B cell (primary cell): Measurements from ENCODE around the gene GNB2.

ENCODE experiments used
- EZH2 ChIP-seq: IDR thresholded peaks from 2 replicates; pipeline ENCODE4 v1.6.1; 2012; ENCODE audit warnings: borderline replicate concordance, low read depth, mild to moderate bottlenecking, moderate library complexity, low read length; ENCODE audit not compliant: insufficient read depth, poor library complexity, severe bottlenecking
- TF ChIP-seq, protein P1 (sequence below): fragments of 200-600 bp; IDR thresholded peaks from one replicate; pipeline ENCODE4 v1.8.0; 2022; ENCODE audit warnings: antibody characterized with exemption, mild to moderate bottlenecking

DNA sequence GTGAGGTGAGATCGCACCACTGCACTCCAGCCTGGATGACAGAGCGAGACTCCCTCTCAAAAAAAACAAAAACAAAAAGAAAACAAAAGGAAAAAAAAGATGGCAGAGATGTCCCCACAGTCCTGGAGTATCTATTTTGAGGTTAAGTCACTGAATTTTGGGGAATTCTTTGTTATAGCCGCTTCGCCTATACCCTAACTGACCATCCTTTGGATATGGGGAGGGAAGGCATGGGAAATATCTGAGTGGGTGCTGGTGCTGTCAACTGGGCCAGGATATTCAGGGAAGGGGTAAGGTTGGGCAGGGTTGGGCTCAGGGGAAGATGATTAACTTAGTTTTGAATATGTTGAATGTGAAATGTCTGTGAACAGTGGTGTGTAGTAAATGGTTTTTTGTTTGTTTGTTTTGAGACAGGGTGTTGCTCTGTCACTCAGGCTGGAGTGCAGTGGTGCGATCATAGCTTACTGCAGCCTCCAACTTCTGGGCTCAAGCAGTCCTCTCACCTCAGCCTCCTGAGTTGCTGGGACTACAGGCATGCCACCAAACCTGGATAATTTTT lies 8.3 kb upstream of the GNB2 start:
- TF ChIP-seq, protein P1, sequence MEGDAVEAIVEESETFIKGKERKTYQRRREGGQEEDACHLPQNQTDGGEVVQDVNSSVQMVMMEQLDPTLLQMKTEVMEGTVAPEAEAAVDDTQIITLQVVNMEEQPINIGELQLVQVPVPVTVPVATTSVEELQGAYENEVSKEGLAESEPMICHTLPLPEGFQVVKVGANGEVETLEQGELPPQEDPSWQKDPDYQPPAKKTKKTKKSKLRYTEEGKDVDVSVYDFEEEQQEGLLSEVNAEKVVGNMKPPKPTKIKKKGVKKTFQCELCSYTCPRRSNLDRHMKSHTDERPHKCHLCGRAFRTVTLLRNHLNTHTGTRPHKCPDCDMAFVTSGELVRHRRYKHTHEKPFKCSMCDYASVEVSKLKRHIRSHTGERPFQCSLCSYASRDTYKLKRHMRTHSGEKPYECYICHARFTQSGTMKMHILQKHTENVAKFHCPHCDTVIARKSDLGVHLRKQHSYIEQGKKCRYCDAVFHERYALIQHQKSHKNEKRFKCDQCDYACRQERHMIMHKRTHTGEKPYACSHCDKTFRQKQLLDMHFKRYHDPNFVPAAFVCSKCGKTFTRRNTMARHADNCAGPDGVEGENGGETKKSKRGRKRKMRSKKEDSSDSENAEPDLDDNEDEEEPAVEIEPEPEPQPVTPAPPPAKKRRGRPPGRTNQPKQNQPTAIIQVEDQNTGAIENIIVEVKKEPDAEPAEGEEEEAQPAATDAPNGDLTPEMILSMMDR = no peak
- no peak for TF ChIP-seq EZH2
